Effector CD8-positive, alpha-beta T cell (primary cell): ENCODE results near the gene IL6ST.
"Not testable (repeated sequence)": the region's sequence is repeated elsewhere in the genome, so short reads cannot be mapped to it uniquely, and the experiment has no call there.

Source experiments
- DNase-seq: peaks from one replicate; lab custom pipeline; 2025; lab: John Stamatoyannopoulos, UW

The IL6ST gene

GRCh38 chr5:56004874-56005273, 10.1 kb upstream of the IL6ST start:
- no peak for DNase-seq

- no peak for DNase-seq
Measured at GRCh38 chr5:56003679-56004078, 8.9 kb upstream of the IL6ST start.

GRCh38 chr5:56003179-56003578, 8.4 kb upstream of the IL6ST start:
- no peak for DNase-seq

GRCh38 chr5:56002303-56002702, 7.5 kb upstream of the IL6ST start:
- DNase-seq, result no peak

GRCh38 chr5:56000221-56000620, 5.5 kb upstream of the IL6ST start:
- DNase-seq, result not testable (repeated sequence)

- no peak for DNase-seq
Measured at GRCh38 chr5:55998966-55999365, 4.2 kb upstream of the IL6ST start.

GRCh38 chr5:55997742-55998351, 3.1 kb upstream of the IL6ST start:
- DNase-seq, result no peak

- peak; percentile 95 for DNase-seq
Measured at GRCh38 chr5:55994998-55995914, 493 bp upstream of the IL6ST start.

- DNase-seq, result no peak
Measured at GRCh38 chr5:55993731-55994494, 850 bp downstream of the IL6ST start.

- no peak for DNase-seq
Measured at GRCh38 chr5:55993013-55993412, 1.8 kb downstream of the IL6ST start.

GRCh38 chr5:55991768-55992486, 2.8 kb downstream of the IL6ST start:
- no peak for DNase-seq

- DNase-seq, result not testable (repeated sequence)
Measured at GRCh38 chr5:55990895-55991294, 3.9 kb downstream of the IL6ST start.

- DNase-seq, result no peak
Measured at GRCh38 chr5:55989860-55990259, 4.9 kb downstream of the IL6ST start.

- no peak for DNase-seq
Measured at GRCh38 chr5:55988979-55989638, 5.7 kb downstream of the IL6ST start.

- DNase-seq, result not testable (repeated sequence)
Measured at GRCh38 chr5:55988428-55988827, 6.3 kb downstream of the IL6ST start.

- DNase-seq, result no peak
Measured at GRCh38 chr5:55986931-55987330, 7.8 kb downstream of the IL6ST start.

- DNase-seq, result no peak
Measured at GRCh38 chr5:55985181-55985580, 9.6 kb downstream of the IL6ST start.

GRCh38 chr5:55983986-55984385, 10.8 kb downstream of the IL6ST start:
- no peak for DNase-seq

GRCh38 chr5:55982957-55983381, 11.8 kb downstream of the IL6ST start:
- DNase-seq, result no peak

GRCh38 chr5:55973296-55973695, 21.5 kb downstream of the IL6ST start:
- DNase-seq, result no peak

- no peak for DNase-seq
Measured at GRCh38 chr5:55969956-55970355, 24.8 kb downstream of the IL6ST start.
